ENCODE data around the gene CNKSR3. TPM values are rescaled to one million over a fixed set of nuclear protein-coding genes. Genes with fewer than 3 reads are reported as not detected.

CNKSR3 gene
- total RNA-seq, 4 donors from 2014 or later, result 8.8 to 12.4 (median 11.2) TPM

DNA sequence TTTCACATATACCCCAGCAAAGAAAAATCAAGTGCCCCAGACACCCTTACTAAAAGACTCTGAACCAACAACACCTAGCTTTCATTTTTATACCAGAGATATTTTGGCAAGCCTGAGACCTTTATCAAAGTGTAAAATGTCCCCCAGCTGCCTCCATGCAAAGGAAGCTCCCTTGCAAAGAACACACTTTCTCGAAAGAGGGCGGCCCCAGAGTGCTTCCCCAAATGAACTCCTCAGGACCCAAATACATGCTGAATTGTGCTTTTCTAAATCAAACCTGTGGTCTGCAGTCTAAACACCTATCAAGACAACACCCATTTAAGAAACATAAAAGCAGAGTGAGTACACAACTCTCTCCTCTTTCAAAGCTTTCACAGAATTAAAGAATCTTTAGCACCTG is 154.4 kb downstream of the CNKSR3 start:
- no peak for TF ChIP-seq CTCF (IDR thresholded peaks at IDR 0.05)
- no peak for TF ChIP-seq POLR2AphosphoS5 (IDR thresholded peaks at IDR 0.05)
- TF ChIP-seq POLR2A (IDR thresholded peaks at IDR 0.05), result no peak
- TF ChIP-seq EP300 (IDR thresholded peaks at IDR 0.05), result no peak
- DNase-seq (ENCODE audit: low spot score in 2 of 2), result no peak
- 89% methylated on average over 2 of the region's 2 CpGs for WGBS
- Histone ChIP-seq H3K36me3 (no peaks in the 10 kb centered on the region), H3K4me3 (no peak overlapping the region), H3K27me3 (no peaks in the 10 kb centered on the region), H3K27ac (no peak overlapping the region), H3K9me3 (no peaks in the 10 kb centered on the region), H3K4me1 (no peaks in the 10 kb centered on the region)

GRCh38 chr6:154354265-154354777 is 156.2 kb downstream of the CNKSR3 start:
- Histone ChIP-seq H3K4me3 (no peak overlapping the region), H3K36me3 (no peaks in the 10 kb centered on the region), H3K27me3 (no peaks in the 10 kb centered on the region), H3K4me1 (no peaks in the 10 kb centered on the region), H3K9me3 (no peaks in the 10 kb centered on the region), H3K27ac (no peak overlapping the region)
- no peak for DNase-seq (ENCODE audit: low spot score in 2 of 2)
- TF ChIP-seq POLR2A (IDR thresholded peaks at IDR 0.05) (no peak), CTCF (IDR thresholded peaks at IDR 0.05) (no peak), POLR2AphosphoS5 (IDR thresholded peaks at IDR 0.05) (no peak), EP300 (IDR thresholded peaks at IDR 0.05) (no peak)
- 87% methylated on average over 8 of the region's 8 CpGs for WGBS

DNA sequence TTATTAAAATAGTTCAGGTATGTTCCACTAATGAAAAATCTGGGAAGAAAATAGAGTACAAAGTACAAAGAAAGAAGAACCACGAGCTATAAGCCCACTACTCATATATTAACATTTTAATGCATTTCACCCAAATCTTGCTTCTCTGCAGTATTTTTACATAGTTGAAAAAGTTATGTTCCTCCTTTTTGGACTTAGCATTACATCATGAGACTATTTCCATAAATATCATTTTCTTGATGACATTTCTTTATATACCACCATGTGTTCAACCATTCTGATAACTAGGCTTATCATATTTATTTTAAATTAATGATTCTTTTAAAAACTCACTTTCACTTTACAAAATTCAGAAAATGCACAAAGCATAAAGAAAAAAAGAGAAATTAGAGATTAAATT is 156.9 kb downstream of the CNKSR3 start:
- H3K27me3 ChIP-seq, result no peaks in the 10 kb centered on the region
- DNase-seq (ENCODE audit: low spot score in 2 of 2), result no peak
- no peaks in the 10 kb centered on the region for H3K9me3 ChIP-seq
- H3K4me3 ChIP-seq, result no peak overlapping the region
- no peak overlapping the region for H3K27ac ChIP-seq
- 90% methylated on average over 1 of the region's 1 CpG for WGBS
- TF ChIP-seq CTCF (IDR thresholded peaks at IDR 0.05) (no peak), POLR2AphosphoS5 (IDR thresholded peaks at IDR 0.05) (no peak), EP300 (IDR thresholded peaks at IDR 0.05) (no peak), POLR2A (IDR thresholded peaks at IDR 0.05) (no peak)
- no peaks in the 10 kb centered on the region for H3K36me3 ChIP-seq
- no peaks in the 10 kb centered on the region for H3K4me1 ChIP-seq

DNA sequence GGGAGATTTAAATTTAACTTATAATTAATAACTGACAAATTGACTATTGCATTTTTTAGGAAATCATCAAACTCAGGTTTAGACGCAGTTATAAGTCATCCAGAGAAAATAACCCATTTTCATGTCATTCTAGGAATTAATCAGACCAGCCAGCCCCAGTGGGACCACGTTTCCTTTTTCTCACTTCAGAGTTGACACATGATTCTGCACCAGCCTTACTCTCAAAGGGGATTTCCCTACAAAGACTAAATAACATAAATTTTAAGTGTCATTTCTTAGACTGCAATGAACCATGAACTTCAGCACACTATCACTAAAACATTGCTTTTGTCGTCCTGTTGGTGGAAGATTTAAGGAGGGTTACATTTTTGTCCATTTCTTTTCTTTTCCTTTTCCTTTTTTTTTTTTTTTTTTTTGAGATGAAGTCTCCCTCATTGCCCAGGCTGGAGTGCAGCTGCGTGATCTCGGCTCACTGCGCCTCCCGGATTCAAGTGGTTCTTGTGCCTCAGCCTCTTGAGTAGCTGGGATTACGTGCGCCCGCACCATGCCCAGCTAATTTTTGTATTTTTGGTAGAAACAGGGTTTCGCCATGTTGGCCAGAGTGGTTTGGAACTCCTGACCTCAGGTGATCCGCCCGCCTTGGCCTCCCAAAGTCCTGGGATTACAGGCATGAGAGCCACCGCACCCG is 157.4 kb downstream of the CNKSR3 start:
- no peaks in the 10 kb centered on the region for H3K27me3 ChIP-seq
- TF ChIP-seq POLR2AphosphoS5 (IDR thresholded peaks at IDR 0.05), result no peak
- no peak for TF ChIP-seq POLR2A (IDR thresholded peaks at IDR 0.05)
- no peak for TF ChIP-seq EP300 (IDR thresholded peaks at IDR 0.05)
- TF ChIP-seq CTCF (IDR thresholded peaks at IDR 0.05), result no peak
- no peak for DNase-seq (ENCODE audit: low spot score in 2 of 2)
- no peak overlapping the region for H3K27ac ChIP-seq
- no peaks in the 10 kb centered on the region for H3K4me1 ChIP-seq
- WGBS, result 87% methylated on average over 15 of the region's 15 CpGs
- H3K36me3 ChIP-seq, result no peaks in the 10 kb centered on the region
- H3K4me3 ChIP-seq, result no peak overlapping the region
- H3K9me3 ChIP-seq, result no peaks in the 10 kb centered on the region

DNA sequence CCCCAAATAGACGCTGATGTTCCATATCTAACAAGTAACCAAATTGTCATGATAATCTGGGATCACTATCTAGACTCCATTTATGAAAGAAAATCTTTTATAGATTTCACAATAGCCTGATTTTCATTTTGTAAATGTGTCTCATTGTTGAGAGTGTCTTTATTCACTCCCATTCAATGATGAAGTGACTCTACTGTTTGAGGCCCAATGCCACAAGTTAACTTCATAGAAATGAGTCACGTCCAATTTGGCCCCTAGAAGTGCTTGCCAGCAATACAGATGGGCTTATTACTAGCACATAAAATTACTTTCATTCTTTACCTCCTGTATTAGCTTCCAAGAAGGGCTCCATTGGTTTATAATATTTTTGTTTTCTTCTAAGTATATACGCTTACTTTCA is 160.2 kb downstream of the CNKSR3 start:
- WGBS, result 79% methylated on average over 3 of the region's 3 CpGs
- no peak for DNase-seq (ENCODE audit: low spot score in 2 of 2)
- Histone ChIP-seq H3K4me3 (no peak overlapping the region), H3K27me3 (no peaks in the 10 kb centered on the region), H3K4me1 (no peaks in the 10 kb centered on the region), H3K9me3 (no peaks in the 10 kb centered on the region), H3K36me3 (no peaks in the 10 kb centered on the region), H3K27ac (no peak overlapping the region)
- TF ChIP-seq EP300 (IDR thresholded peaks at IDR 0.05) (no peak), CTCF (IDR thresholded peaks at IDR 0.05) (no peak), POLR2AphosphoS5 (IDR thresholded peaks at IDR 0.05) (no peak), POLR2A (IDR thresholded peaks at IDR 0.05) (no peak)

Measured in suprapubic skin (tissue), 4 donors.